ENCODE data around the gene FBRSL1.

Gene FBRSL1

GRCh38 chr12:132534076-132534475, 44.1 kb downstream of the FBRSL1 start:
- no peak overlapping the region for H3K4me3 ChIP-seq (ENCODE audit: low read depth, low read length)
- TF ChIP-seq CTCF (IDR thresholded peaks at IDR 0.05; ENCODE audit: borderline replicate concordance, insufficient read depth, low read depth, low read length), result no peak

- H3K4me3 ChIP-seq (ENCODE audit: low read depth, low read length), result no peak overlapping the region
- no peak for TF ChIP-seq CTCF (IDR thresholded peaks at IDR 0.05; ENCODE audit: borderline replicate concordance, insufficient read depth, low read depth, low read length)
Measured at GRCh38 chr12:132535019-132535418, 45.1 kb downstream of the FBRSL1 start.

- TF ChIP-seq CTCF (IDR thresholded peaks at IDR 0.05; ENCODE audit: borderline replicate concordance, insufficient read depth, low read depth, low read length), result no peak
- no peak overlapping the region for H3K4me3 ChIP-seq (ENCODE audit: low read depth, low read length)
Measured at GRCh38 chr12:132536102-132536876, 46.3 kb downstream of the FBRSL1 start.

- no peak overlapping the region for H3K4me3 ChIP-seq (ENCODE audit: low read depth, low read length)
- TF ChIP-seq CTCF (IDR thresholded peaks at IDR 0.05; ENCODE audit: borderline replicate concordance, insufficient read depth, low read depth, low read length), result no peak
Measured at GRCh38 chr12:132537049-132537448, 47.1 kb downstream of the FBRSL1 start.

- no peak overlapping the region for H3K4me3 ChIP-seq (ENCODE audit: low read depth, low read length)
Measured at GRCh38 chr12:132537836-132538662, 48.1 kb downstream of the FBRSL1 start.

GRCh38 chr12:132538663-132538990, 48.7 kb downstream of the FBRSL1 start:
- H3K4me3 ChIP-seq (ENCODE audit: low read depth, low read length), result no peak overlapping the region
- no peak for TF ChIP-seq CTCF (IDR thresholded peaks at IDR 0.05; ENCODE audit: borderline replicate concordance, insufficient read depth, low read depth, low read length)

More at GRCh38 chr12:132537836-132538662, 48.1 kb downstream of the FBRSL1 start:
- no peak for TF ChIP-seq CTCF (IDR thresholded peaks at IDR 0.05; ENCODE audit: borderline replicate concordance, insufficient read depth, low read depth, low read length)

Measured in GM12875 (cell line).